ENCODE measurements around the gene ASTL.

The ASTL gene

GRCh38 chr2:96113367-96113677, 25.0 kb downstream of the ASTL start:
- no peak for TF ChIP-seq CTCF (IDR thresholded peaks at IDR 0.05; ENCODE audit: low read depth, low read length, missing control alignments)
- no peak overlapping the region for H3K4me3 ChIP-seq (replicated peaks; ENCODE audit: low read depth, low read length)
- no peak for DNase-seq (ENCODE audit: extremely low read depth, low read depth)

- no peak for DNase-seq (ENCODE audit: extremely low read depth, low read depth)
- H3K4me3 ChIP-seq (replicated peaks; ENCODE audit: low read depth, low read length), result no peak overlapping the region
- TF ChIP-seq CTCF (IDR thresholded peaks at IDR 0.05; ENCODE audit: low read depth, low read length, missing control alignments), result no peak
These were observed 25.6 kb downstream of the ASTL start for GRCh38 chr2:96112501-96113366.

- no peak overlapping the region for H3K4me3 ChIP-seq (replicated peaks; ENCODE audit: low read depth, low read length)
- TF ChIP-seq CTCF (IDR thresholded peaks at IDR 0.05; ENCODE audit: low read depth, low read length, missing control alignments), result no peak
- no peak for DNase-seq (ENCODE audit: extremely low read depth, low read depth)
These were observed 26.3 kb downstream of the ASTL start for GRCh38 chr2:96111823-96112500.

GRCh38 chr2:96111257-96111640, 27.1 kb downstream of the ASTL start:
- TF ChIP-seq CTCF (IDR thresholded peaks at IDR 0.05; ENCODE audit: low read depth, low read length, missing control alignments), result no peak
- DNase-seq (ENCODE audit: extremely low read depth, low read depth), result no peak
- H3K4me3 ChIP-seq (replicated peaks; ENCODE audit: low read depth, low read length), result no peak overlapping the region

DNA sequence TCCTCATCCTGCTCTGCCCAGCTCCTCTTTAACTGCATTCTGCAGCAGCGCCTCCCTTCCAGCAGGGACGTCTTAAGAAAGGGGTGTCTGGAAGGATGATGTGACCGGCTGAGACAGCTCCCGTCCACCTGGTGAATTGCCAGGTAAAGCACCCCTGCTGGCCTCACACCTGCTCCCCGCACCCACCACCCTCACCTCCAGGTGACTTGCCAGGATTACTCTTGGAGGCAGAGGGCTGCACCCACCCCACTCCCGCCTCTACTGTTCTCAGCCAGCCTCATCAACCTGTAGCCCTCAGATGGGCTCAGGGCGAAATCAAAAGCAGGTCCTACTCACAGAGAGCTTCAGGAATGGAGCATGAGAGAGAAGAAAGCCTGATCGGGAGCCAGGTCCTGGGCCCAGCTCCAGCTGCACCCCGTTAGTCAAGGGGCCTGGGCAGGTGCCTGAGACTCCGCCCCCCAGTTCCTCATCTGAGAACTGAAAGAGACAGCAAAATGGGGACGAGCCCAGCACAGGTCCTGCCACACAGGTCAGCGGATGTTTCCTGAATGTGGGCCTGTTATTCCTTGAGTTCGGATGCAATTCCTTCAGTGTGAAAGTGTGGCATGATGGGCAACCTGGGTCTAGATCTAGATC, 27.6 kb downstream of the ASTL start:
- no peak for DNase-seq (ENCODE audit: extremely low read depth, low read depth)
- no peak overlapping the region for H3K4me3 ChIP-seq (replicated peaks; ENCODE audit: low read depth, low read length)
- TF ChIP-seq CTCF (IDR thresholded peaks at IDR 0.05; ENCODE audit: low read depth, low read length, missing control alignments), result no peak

DNA sequence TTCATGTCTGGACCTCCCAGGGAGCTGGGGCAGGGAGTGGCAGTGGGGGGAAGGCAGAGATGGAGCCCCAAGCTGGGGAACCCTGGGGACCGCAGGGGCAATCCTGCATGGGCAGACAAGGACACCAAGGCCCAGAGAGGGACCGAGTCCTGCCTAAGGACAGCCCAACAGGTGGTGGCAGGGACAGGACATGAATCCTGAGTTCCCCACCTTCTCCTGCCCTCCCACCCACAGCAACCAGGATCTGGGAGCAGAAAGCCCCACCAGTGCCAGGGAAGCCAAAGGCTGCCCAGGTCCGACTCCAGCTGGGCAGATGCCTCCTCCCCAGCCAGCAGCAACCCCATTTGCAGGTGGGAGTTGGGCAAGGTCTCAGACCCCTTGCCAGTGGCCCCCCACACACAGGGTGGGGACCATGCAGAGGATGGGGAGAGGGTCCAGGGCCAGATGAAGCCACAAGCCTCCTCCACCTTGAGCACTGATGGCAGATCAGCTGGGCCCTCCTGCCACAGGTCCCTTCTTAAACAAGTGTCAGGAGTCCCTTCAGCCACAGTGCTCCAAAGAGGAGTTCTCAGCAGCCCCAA, 28.3 kb downstream of the ASTL start:
- TF ChIP-seq CTCF (IDR thresholded peaks at IDR 0.05; ENCODE audit: low read depth, low read length, missing control alignments), result no peak
- no peak for DNase-seq (ENCODE audit: extremely low read depth, low read depth)
- no peak overlapping the region for H3K4me3 ChIP-seq (replicated peaks; ENCODE audit: low read depth, low read length)
